ENCODE measurements around the gene METTL8.
"Not testable (repeated sequence)": the region's sequence is repeated elsewhere in the genome, so short reads cannot be mapped to it uniquely, and the experiment has no call there.

The METTL8 gene

GRCh38 chr2:171389780-171390179 is 44.0 kb downstream of the METTL8 start:
- Histone ChIP-seq H3K36me3 (ENCODE audit: control insufficient read depth, insufficient read depth, low read length) (peaks cover 4% of the 10 kb centered on the region), H3K4me3 (replicated peaks; ENCODE audit: low read depth, low read length) (no peak overlapping the region), H3K27me3 (replicated peaks; ENCODE audit: control insufficient read depth, insufficient read depth, low read length) (no peaks in the 10 kb centered on the region)
- no peak for DNase-seq (ENCODE audit: extremely low read depth, insufficient read length)
- no peak for TF ChIP-seq CTCF (IDR thresholded peaks at IDR 0.05; ENCODE audit: insufficient read depth, low read length, poor library complexity, severe bottlenecking)

GRCh38 chr2:171389325-171389724 is 44.5 kb downstream of the METTL8 start:
- Histone ChIP-seq H3K4me3 (replicated peaks; ENCODE audit: low read depth, low read length) (no peak overlapping the region), H3K27me3 (replicated peaks; ENCODE audit: control insufficient read depth, insufficient read depth, low read length) (no peaks in the 10 kb centered on the region), H3K36me3 (ENCODE audit: control insufficient read depth, insufficient read depth, low read length) (peaks cover 4% of the 10 kb centered on the region)
- DNase-seq (ENCODE audit: extremely low read depth, insufficient read length): no peak
- no peak for TF ChIP-seq CTCF (IDR thresholded peaks at IDR 0.05; ENCODE audit: insufficient read depth, low read length, poor library complexity, severe bottlenecking)

GRCh38 chr2:171387052-171387451 is 46.7 kb downstream of the METTL8 start:
- H3K4me3 ChIP-seq (replicated peaks; ENCODE audit: low read depth, low read length): no peak overlapping the region
- no peak for TF ChIP-seq CTCF (IDR thresholded peaks at IDR 0.05; ENCODE audit: insufficient read depth, low read length, poor library complexity, severe bottlenecking)
- no peak for DNase-seq (ENCODE audit: extremely low read depth, insufficient read length)

GRCh38 chr2:171386627-171387026 is 47.2 kb downstream of the METTL8 start:
- no peak for DNase-seq (ENCODE audit: extremely low read depth, insufficient read length)
- peaks cover 4% of the 10 kb centered on the region for H3K36me3 ChIP-seq (ENCODE audit: control insufficient read depth, insufficient read depth, low read length)
- no peak overlapping the region for H3K4me3 ChIP-seq (replicated peaks; ENCODE audit: low read depth, low read length)
- no peak for TF ChIP-seq CTCF (IDR thresholded peaks at IDR 0.05; ENCODE audit: insufficient read depth, low read length, poor library complexity, severe bottlenecking)
- no peaks in the 10 kb centered on the region for H3K27me3 ChIP-seq (replicated peaks; ENCODE audit: control insufficient read depth, insufficient read depth, low read length)

More at GRCh38 chr2:171387052-171387451, 46.7 kb downstream of the METTL8 start:
- no peaks in the 10 kb centered on the region for H3K27me3 ChIP-seq (replicated peaks; ENCODE audit: control insufficient read depth, insufficient read depth, low read length)
- peaks cover 4% of the 10 kb centered on the region for H3K36me3 ChIP-seq (ENCODE audit: control insufficient read depth, insufficient read depth, low read length)

GRCh38 chr2:171383134-171383533 is 50.7 kb downstream of the METTL8 start:
- TF ChIP-seq CTCF (IDR thresholded peaks at IDR 0.05; ENCODE audit: insufficient read depth, low read length, poor library complexity, severe bottlenecking): no peak
- H3K27me3 ChIP-seq (replicated peaks; ENCODE audit: control insufficient read depth, insufficient read depth, low read length): no peaks in the 10 kb centered on the region
- peaks cover 4% of the 10 kb centered on the region for H3K36me3 ChIP-seq (ENCODE audit: control insufficient read depth, insufficient read depth, low read length)
- DNase-seq (ENCODE audit: extremely low read depth, insufficient read length): no peak
- H3K4me3 ChIP-seq (replicated peaks; ENCODE audit: low read depth, low read length): no peak overlapping the region

GRCh38 chr2:171382175-171382574 is 51.6 kb downstream of the METTL8 start:
- H3K27me3 ChIP-seq (replicated peaks; ENCODE audit: control insufficient read depth, insufficient read depth, low read length); H3K36me3 ChIP-seq (ENCODE audit: control insufficient read depth, insufficient read depth, low read length); H3K4me3 ChIP-seq (replicated peaks; ENCODE audit: low read depth, low read length): not testable (repeated sequence)

GRCh38 chr2:171377852-171378251 is 55.9 kb downstream of the METTL8 start:
- H3K27me3 ChIP-seq (replicated peaks; ENCODE audit: control insufficient read depth, insufficient read depth, low read length); H3K4me3 ChIP-seq (replicated peaks; ENCODE audit: low read depth, low read length); DNase-seq (ENCODE audit: extremely low read depth, insufficient read length); H3K36me3 ChIP-seq (ENCODE audit: control insufficient read depth, insufficient read depth, low read length): not testable (repeated sequence)

More at GRCh38 chr2:171382175-171382574, 51.6 kb downstream of the METTL8 start:
- not testable (repeated sequence) for DNase-seq (ENCODE audit: extremely low read depth, insufficient read length)

Measured in GM06990 (cell line).